Loucy (cell line): ENCODE data around the gene PLEKHO1.

Source experiments
- H2AFZ ChIP-seq: fragments of 200-600 bp; sonication (generic); 2 replicates; pipeline ENCODE4 v1.6.0; 2016; ENCODE audit warnings: antibody characterized with exemption, mild to moderate bottlenecking, low read length, moderate library complexity
- H3F3A ChIP-seq: fragments of 200-600 bp; 2 replicates; pipeline ENCODE4 v1.6.0; 2016; ENCODE audit warnings: antibody characterized with exemption, low read depth, mild to moderate bottlenecking
- H3K27me3 ChIP-seq: fragments of 200-600 bp; sonication (generic); 2 replicates; pipeline ENCODE4 v1.6.1; 2014; ENCODE audit warnings: low read length, mild to moderate bottlenecking; ENCODE audit not compliant: insufficient read depth, poor library complexity, severe bottlenecking
- H3K36me3 ChIP-seq: fragments of 200-600 bp; sonication (generic); 2 replicates; pipeline ENCODE4 v1.6.1; 2016; ENCODE audit warnings: low read length; ENCODE audit not compliant: insufficient read depth
- H3K4me1 ChIP-seq: fragments of 200-600 bp; sonication (generic); 2 replicates; pipeline ENCODE4 v1.5.1; 2014; ENCODE audit warnings: low read length, mild to moderate bottlenecking; ENCODE audit not compliant: insufficient read depth, poor library complexity, severe bottlenecking
- H3K4me2 ChIP-seq: fragments of 200-600 bp; sonication (generic); 2 replicates; pipeline ENCODE4 v1.6.0; 2014; ENCODE audit warnings: antibody characterized with exemption, low read length, low read depth, mild to moderate bottlenecking; ENCODE audit not compliant: poor library complexity, severe bottlenecking
- H3K4me3 ChIP-seq: fragments of 200-600 bp; sonication (generic); 2 replicates; pipeline ENCODE4 v1.5.1; 2014; ENCODE audit warnings: low read length, mild to moderate bottlenecking, mixed read lengths; ENCODE audit not compliant: poor library complexity, severe bottlenecking
- H3K79me2 ChIP-seq: fragments of 200-600 bp; sonication (generic); 2 replicates; pipeline ENCODE4 v1.6.1; 2014; ENCODE audit warnings: low read length; ENCODE audit not compliant: insufficient read depth
- H3K9ac ChIP-seq: fragments of 200-600 bp; sonication (generic); 2 replicates; pipeline ENCODE4 v1.6.0; 2014; ENCODE audit warnings: mild to moderate bottlenecking, low read depth, low read length, moderate library complexity; ENCODE audit not compliant: poor library complexity, severe bottlenecking
- H3K9me2 ChIP-seq: fragments of 200-600 bp; sonication (generic); replicated peaks from 2 replicates; pipeline ENCODE4 v1.6.1; 2016; ENCODE audit warnings: low read depth, low read length, mixed read lengths
- H3K9me3 ChIP-seq: fragments of 200-600 bp; sonication (generic); 2 replicates; pipeline ENCODE4 v1.6.1; 2014; ENCODE audit warnings: mild to moderate bottlenecking, antibody characterized with exemption, low read length, low read depth; ENCODE audit not compliant: insufficient read depth
- H4K20me1 ChIP-seq: fragments of 200-600 bp; sonication (generic); 2 replicates; pipeline ENCODE4 v1.6.0; 2014; ENCODE audit warnings: antibody characterized with exemption, low read length, mild to moderate bottlenecking; ENCODE audit not compliant: insufficient read depth, poor library complexity, severe bottlenecking
- EZH2phosphoT487 ChIP-seq: fragments of 200-600 bp; IDR thresholded peaks from 2 replicates; pipeline ENCODE4 v1.6.1; 2018; ENCODE audit warnings: antibody characterized with exemption, mild to moderate bottlenecking, moderate library complexity, borderline replicate concordance
- TF ChIP-seq, protein P1 (sequence below): fragments of 200-600 bp; sonication (generic); conservative IDR thresholded peaks from 2 replicates; pipeline ENCODE4 v1.5.1; 2014; ENCODE audit warnings: mild to moderate bottlenecking, antibody characterized with exemption, low read length

The PLEKHO1 gene

GRCh38 chr1:150187560-150187931, 37.8 kb downstream of the PLEKHO1 start:
- Histone ChIP-seq H3K36me3 (no peaks in the 10 kb centered on the region), H4K20me1 (no peaks in the 10 kb centered on the region), H3K9me2 (no peaks in the 10 kb centered on the region), H3K27me3 (no peaks in the 10 kb centered on the region), H3K9me3 (no peaks in the 10 kb centered on the region), H3F3A (no peaks in the 10 kb centered on the region), H3K9ac (no peak overlapping the region), H2AFZ (peak overlapping the region; percentile 23), H3K4me3 (no peak overlapping the region), H3K4me2 (no peak overlapping the region), H3K4me1 (no peaks in the 10 kb centered on the region), H3K79me2 (no peaks in the 10 kb centered on the region)
- no peak for TF ChIP-seq EZH2phosphoT487
- TF ChIP-seq, protein P1, sequence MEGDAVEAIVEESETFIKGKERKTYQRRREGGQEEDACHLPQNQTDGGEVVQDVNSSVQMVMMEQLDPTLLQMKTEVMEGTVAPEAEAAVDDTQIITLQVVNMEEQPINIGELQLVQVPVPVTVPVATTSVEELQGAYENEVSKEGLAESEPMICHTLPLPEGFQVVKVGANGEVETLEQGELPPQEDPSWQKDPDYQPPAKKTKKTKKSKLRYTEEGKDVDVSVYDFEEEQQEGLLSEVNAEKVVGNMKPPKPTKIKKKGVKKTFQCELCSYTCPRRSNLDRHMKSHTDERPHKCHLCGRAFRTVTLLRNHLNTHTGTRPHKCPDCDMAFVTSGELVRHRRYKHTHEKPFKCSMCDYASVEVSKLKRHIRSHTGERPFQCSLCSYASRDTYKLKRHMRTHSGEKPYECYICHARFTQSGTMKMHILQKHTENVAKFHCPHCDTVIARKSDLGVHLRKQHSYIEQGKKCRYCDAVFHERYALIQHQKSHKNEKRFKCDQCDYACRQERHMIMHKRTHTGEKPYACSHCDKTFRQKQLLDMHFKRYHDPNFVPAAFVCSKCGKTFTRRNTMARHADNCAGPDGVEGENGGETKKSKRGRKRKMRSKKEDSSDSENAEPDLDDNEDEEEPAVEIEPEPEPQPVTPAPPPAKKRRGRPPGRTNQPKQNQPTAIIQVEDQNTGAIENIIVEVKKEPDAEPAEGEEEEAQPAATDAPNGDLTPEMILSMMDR: no peak

DNA sequence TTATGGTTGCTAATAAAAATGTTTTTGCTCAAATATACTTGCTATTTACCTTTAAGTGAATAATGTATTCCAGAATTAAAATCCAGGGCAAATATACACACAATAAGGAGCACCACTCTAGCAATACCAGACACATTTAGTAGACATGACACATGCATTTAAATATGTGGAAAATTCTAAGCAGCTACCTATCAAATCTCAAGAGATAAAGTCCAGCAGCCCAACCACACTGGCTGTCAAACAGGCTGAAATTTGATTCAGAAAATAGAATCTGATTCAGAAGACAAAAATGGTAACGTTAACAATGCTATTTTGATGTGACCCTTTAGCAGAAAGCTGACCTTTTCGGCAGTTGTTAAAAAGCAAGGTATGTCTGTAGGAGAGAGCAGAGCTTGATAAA, 42.3 kb downstream of the PLEKHO1 start:
- H3K4me3 ChIP-seq: no peak overlapping the region
- no peaks in the 10 kb centered on the region for H4K20me1 ChIP-seq
- H3K4me2 ChIP-seq: no peak overlapping the region
- H2AFZ ChIP-seq: no peak overlapping the region
- H3K9me3 ChIP-seq: no peaks in the 10 kb centered on the region
- no peaks in the 10 kb centered on the region for H3K36me3 ChIP-seq
- no peaks in the 10 kb centered on the region for H3K9me2 ChIP-seq
- no peak overlapping the region for H3K9ac ChIP-seq
- no peaks in the 10 kb centered on the region for H3K4me1 ChIP-seq
- H3K27me3 ChIP-seq: no peaks in the 10 kb centered on the region
- no peaks in the 10 kb centered on the region for H3F3A ChIP-seq
- TF ChIP-seq EZH2phosphoT487: no peak
- TF ChIP-seq, protein P1: no peak
- no peaks in the 10 kb centered on the region for H3K79me2 ChIP-seq

DNA sequence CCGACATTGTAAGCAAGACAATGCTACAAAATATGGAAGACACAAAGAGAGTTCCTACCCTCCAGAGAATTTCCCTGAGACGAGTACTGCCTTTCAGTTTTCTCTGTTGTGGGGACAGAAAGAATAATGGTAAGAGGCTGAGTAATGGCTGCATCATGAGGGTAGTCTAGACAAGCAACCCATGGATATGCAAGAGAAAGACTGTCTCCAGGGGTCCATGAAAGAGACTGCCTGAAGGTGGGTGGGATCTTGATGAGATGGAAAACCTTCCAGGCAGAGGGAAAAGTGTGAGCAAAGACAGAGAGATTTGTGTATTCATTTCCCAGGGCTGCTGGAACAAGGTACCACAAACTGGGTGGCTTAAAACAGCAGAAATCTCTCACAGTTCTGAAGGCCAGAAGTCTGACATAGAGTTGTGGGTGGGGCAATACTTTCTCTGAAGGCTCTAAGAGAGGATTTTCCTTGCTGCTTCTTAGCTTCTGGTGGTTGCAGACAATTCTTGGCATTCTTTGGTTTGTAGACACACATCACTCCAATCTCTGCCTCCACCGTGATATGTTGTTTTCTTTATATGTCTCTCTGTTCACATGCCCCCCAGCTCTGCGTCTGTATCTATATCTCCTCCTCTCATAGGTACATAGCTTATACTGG, 44.8 kb downstream of the PLEKHO1 start:
- Histone ChIP-seq H4K20me1 (no peaks in the 10 kb centered on the region), H3K4me3 (no peak overlapping the region), H3K9me2 (no peaks in the 10 kb centered on the region), H2AFZ (no peak overlapping the region), H3K79me2 (no peaks in the 10 kb centered on the region), H3K36me3 (no peaks in the 10 kb centered on the region), H3K27me3 (no peaks in the 10 kb centered on the region), H3F3A (no peaks in the 10 kb centered on the region), H3K9ac (no peak overlapping the region), H3K9me3 (no peaks in the 10 kb centered on the region), H3K4me1 (no peaks in the 10 kb centered on the region), H3K4me2 (no peak overlapping the region)
- TF ChIP-seq, protein P1: no peak
- no peak for TF ChIP-seq EZH2phosphoT487
